Fibroblast of lung (primary cell): Measurements from ENCODE around the gene SBF2.

ENCODE experiments used
- EZH2 ChIP-seq: IDR thresholded peaks from 2 replicates; pipeline ENCODE4 v1.5.1; 2012; ENCODE audit warnings: low read length, control low read depth, mild to moderate bottlenecking; ENCODE audit errors: missing control alignments
- TF ChIP-seq, protein P1 (sequence below), 2 donors: IDR thresholded peaks in 1 of 2; conservative IDR thresholded peaks in 1 of 2; 1 replicate in 1 of 2; 2 replicates in 1 of 2; pipeline ENCODE4 v1.5.1; 2011 to 2012; ENCODE audit warnings: low read length in 2 of 2, control low read depth in 1 of 2, inconsistent platforms in 1 of 2, low read depth in 1 of 2, mild to moderate bottlenecking in 1 of 2

GRCh38 chr11:10225553-10225952, 68.5 kb downstream of the SBF2 start:
- TF ChIP-seq, protein P1, sequence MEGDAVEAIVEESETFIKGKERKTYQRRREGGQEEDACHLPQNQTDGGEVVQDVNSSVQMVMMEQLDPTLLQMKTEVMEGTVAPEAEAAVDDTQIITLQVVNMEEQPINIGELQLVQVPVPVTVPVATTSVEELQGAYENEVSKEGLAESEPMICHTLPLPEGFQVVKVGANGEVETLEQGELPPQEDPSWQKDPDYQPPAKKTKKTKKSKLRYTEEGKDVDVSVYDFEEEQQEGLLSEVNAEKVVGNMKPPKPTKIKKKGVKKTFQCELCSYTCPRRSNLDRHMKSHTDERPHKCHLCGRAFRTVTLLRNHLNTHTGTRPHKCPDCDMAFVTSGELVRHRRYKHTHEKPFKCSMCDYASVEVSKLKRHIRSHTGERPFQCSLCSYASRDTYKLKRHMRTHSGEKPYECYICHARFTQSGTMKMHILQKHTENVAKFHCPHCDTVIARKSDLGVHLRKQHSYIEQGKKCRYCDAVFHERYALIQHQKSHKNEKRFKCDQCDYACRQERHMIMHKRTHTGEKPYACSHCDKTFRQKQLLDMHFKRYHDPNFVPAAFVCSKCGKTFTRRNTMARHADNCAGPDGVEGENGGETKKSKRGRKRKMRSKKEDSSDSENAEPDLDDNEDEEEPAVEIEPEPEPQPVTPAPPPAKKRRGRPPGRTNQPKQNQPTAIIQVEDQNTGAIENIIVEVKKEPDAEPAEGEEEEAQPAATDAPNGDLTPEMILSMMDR (conservative IDR thresholded peaks at IDR 0.05 in 1 of 2, IDR thresholded peaks at IDR 0.05 in 1 of 2; ENCODE audit: low read depth in 1 of 2, low read length in 2 of 2): no peak
- no peak for TF ChIP-seq EZH2
